ENCODE results near the gene NPB. TPM values are rescaled to one million over a fixed set of nuclear protein-coding genes. Genes with fewer than 3 reads are reported as not detected.

NPB gene
- polyA plus RNA-seq, 1 donor from 2014 or later: 1.3 TPM

- no peaks in the 10 kb centered on the region for H4K20me1 ChIP-seq (ENCODE audit: insufficient read depth)
- no peak overlapping the region for H3K4me3 ChIP-seq (ENCODE audit: low read length)
- H3K9me3 ChIP-seq (ENCODE audit: low read length): no peaks in the 10 kb centered on the region
- H3F3A ChIP-seq (ENCODE audit: insufficient read depth, low read length, poor library complexity, severe bottlenecking): no peaks in the 10 kb centered on the region
- H3K27me3 ChIP-seq (ENCODE audit: insufficient read depth, low read depth, low read length): peaks cover 19% of the 10 kb centered on the region
- no peaks in the 10 kb centered on the region for H3K36me3 ChIP-seq (ENCODE audit: insufficient read depth, low read length)
- H3K27ac ChIP-seq (ENCODE audit: low read length): no peak overlapping the region
- H3K9ac ChIP-seq (ENCODE audit: low read length): no peak overlapping the region
- no peak overlapping the region for H2AFZ ChIP-seq (ENCODE audit: low read depth, low read length)
- no peak overlapping the region for H3K4me2 ChIP-seq (ENCODE audit: low read length)
- H3K79me2 ChIP-seq (replicated peaks; ENCODE audit: insufficient read depth, low read length): no peaks in the 10 kb centered on the region
- H3K9me2 ChIP-seq (ENCODE audit: insufficient read depth, low read length): no peaks in the 10 kb centered on the region
- no peak for TF ChIP-seq EZH2 (IDR thresholded peaks at IDR 0.05; ENCODE audit: borderline replicate concordance, insufficient read depth, low read length, poor library complexity, severe bottlenecking)
Measured at GRCh38 chr17:81903896-81904599, 2.0 kb downstream of the NPB start.

DNA sequence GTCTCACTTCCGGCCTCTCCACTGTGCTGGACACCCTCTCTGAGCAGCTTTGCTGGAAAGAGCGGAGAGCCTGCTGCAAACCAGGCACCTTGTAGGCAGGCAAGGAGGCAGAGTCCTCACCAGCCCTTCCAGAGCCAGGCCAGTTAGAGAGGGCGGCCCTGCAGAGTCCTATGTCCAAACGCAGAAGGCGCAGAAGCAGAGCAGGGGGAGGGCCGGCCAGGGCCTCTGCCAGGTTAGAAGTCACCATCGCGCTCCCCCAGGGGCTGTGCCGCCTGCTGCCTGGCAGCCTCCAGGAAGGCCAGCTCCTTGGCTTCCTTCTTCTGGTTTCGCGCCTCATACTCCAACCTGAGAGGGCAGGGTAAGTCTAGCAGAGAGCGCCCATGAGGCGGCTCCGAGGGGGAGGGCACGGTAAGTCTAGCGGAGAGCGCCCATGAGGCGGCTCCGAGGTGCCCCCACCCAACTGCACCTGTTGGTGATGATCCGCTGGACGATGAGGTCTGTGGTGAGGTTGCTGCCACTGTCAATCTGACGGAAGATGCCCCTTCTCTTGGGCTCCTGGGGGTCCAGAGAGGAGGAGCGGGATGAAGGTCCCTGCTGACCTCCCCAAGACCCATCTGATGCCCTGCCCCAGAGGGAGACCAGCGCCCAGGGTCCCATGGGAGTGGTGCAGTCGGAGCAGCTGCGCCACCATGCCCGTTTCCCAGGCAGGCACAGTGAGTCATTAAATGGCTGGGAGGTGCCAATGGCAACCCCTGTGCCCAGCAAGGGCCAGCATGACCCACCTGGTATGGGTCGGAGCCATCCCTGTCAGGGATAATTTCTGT, 2.8 kb downstream of the NPB start:
- H3K79me2 ChIP-seq (replicated peaks; ENCODE audit: insufficient read depth, low read length): no peaks in the 10 kb centered on the region
- H3K4me3 ChIP-seq (ENCODE audit: low read length): no peak overlapping the region
- H3K27ac ChIP-seq (ENCODE audit: low read length): no peak overlapping the region
- no peak for TF ChIP-seq SMC3 (conservative IDR thresholded peaks at IDR 0.05; ENCODE audit: poor library complexity)
- TF ChIP-seq MXI1 (conservative IDR thresholded peaks at IDR 0.05; ENCODE audit: poor library complexity, severe bottlenecking): no peak
- TF ChIP-seq, protein P1, sequence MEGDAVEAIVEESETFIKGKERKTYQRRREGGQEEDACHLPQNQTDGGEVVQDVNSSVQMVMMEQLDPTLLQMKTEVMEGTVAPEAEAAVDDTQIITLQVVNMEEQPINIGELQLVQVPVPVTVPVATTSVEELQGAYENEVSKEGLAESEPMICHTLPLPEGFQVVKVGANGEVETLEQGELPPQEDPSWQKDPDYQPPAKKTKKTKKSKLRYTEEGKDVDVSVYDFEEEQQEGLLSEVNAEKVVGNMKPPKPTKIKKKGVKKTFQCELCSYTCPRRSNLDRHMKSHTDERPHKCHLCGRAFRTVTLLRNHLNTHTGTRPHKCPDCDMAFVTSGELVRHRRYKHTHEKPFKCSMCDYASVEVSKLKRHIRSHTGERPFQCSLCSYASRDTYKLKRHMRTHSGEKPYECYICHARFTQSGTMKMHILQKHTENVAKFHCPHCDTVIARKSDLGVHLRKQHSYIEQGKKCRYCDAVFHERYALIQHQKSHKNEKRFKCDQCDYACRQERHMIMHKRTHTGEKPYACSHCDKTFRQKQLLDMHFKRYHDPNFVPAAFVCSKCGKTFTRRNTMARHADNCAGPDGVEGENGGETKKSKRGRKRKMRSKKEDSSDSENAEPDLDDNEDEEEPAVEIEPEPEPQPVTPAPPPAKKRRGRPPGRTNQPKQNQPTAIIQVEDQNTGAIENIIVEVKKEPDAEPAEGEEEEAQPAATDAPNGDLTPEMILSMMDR (IDR thresholded peaks at IDR 0.05; ENCODE audit: poor library complexity, severe bottlenecking): no peak
- no peak for TF ChIP-seq TAF1 (IDR thresholded peaks at IDR 0.05; ENCODE audit: low read depth)
- no peak for TF ChIP-seq POLR2AphosphoS5 (IDR thresholded peaks at IDR 0.05)
- H3K4me2 ChIP-seq (ENCODE audit: low read length): no peak overlapping the region
- no peaks in the 10 kb centered on the region for H3K36me3 ChIP-seq (ENCODE audit: insufficient read depth, low read length)
- H2AFZ ChIP-seq (ENCODE audit: low read depth, low read length): no peak overlapping the region
- H3K9me3 ChIP-seq (ENCODE audit: low read length): no peaks in the 10 kb centered on the region
- no peaks in the 10 kb centered on the region for H3F3A ChIP-seq (ENCODE audit: insufficient read depth, low read length, poor library complexity, severe bottlenecking)
- no peak overlapping the region for H3K9ac ChIP-seq (ENCODE audit: low read length)
- no peaks in the 10 kb centered on the region for H4K20me1 ChIP-seq (ENCODE audit: insufficient read depth)
- peaks cover 19% of the 10 kb centered on the region for H3K27me3 ChIP-seq (ENCODE audit: insufficient read depth, low read depth, low read length)
- H3K9me2 ChIP-seq (ENCODE audit: insufficient read depth, low read length): no peaks in the 10 kb centered on the region

- Histone ChIP-seq H3K9me3 (ENCODE audit: low read length) (no peaks in the 10 kb centered on the region), H3K27ac (ENCODE audit: low read length) (no peak overlapping the region), H3F3A (ENCODE audit: insufficient read depth, low read length, poor library complexity, severe bottlenecking) (no peaks in the 10 kb centered on the region), H3K4me3 (ENCODE audit: low read length) (no peak overlapping the region), H3K79me2 (replicated peaks; ENCODE audit: insufficient read depth, low read length) (no peaks in the 10 kb centered on the region), H3K27me3 (ENCODE audit: insufficient read depth, low read depth, low read length) (peaks cover 19% of the 10 kb centered on the region), H3K36me3 (ENCODE audit: insufficient read depth, low read length) (no peaks in the 10 kb centered on the region), H4K20me1 (ENCODE audit: insufficient read depth) (no peaks in the 10 kb centered on the region), H2AFZ (ENCODE audit: low read depth, low read length) (no peak overlapping the region), H3K4me2 (ENCODE audit: low read length) (no peak overlapping the region), H3K9ac (ENCODE audit: low read length) (no peak overlapping the region), H3K9me2 (ENCODE audit: insufficient read depth, low read length) (no peaks in the 10 kb centered on the region)
- TF ChIP-seq RAD21 (conservative IDR thresholded peaks at IDR 0.05) (no peak), REST (IDR thresholded peaks at IDR 0.05; ENCODE audit: borderline replicate concordance) (no peak), MXI1 (conservative IDR thresholded peaks at IDR 0.05; ENCODE audit: poor library complexity, severe bottlenecking) (no peak), SMC3 (conservative IDR thresholded peaks at IDR 0.05; ENCODE audit: poor library complexity) (no peak), EP300 (conservative IDR thresholded peaks at IDR 0.05; ENCODE audit: poor library complexity, severe bottlenecking) (no peak), TAF1 (IDR thresholded peaks at IDR 0.05; ENCODE audit: low read depth) (no peak), POLR2AphosphoS5 (IDR thresholded peaks at IDR 0.05) (no peak), EZH2 (IDR thresholded peaks at IDR 0.05; ENCODE audit: borderline replicate concordance, insufficient read depth, low read length, poor library complexity, severe bottlenecking) (no peak)
- TF ChIP-seq, protein P1 (IDR thresholded peaks at IDR 0.05; ENCODE audit: poor library complexity, severe bottlenecking): no peak
Measured at GRCh38 chr17:81905424-81905875, 3.4 kb downstream of the NPB start.
